ENCODE data around the gene CD1C. TPM values are rescaled to one million over a fixed set of nuclear protein-coding genes. Genes with fewer than 3 reads are reported as not detected.
A peak's percentile ranks its signal among the peaks of the same experiment; 100 is the strongest.

The CD1C gene
- total RNA-seq, 2 donors from 2014 or later = not detected

- Histone ChIP-seq H3K9me3 (ENCODE audit: control insufficient read depth, low read length) (no peaks in the 10 kb centered on the region), H3K4me3 (ENCODE audit: low read length) (no peak overlapping the region), H3K4me1 (ENCODE audit: control insufficient read depth, insufficient read depth, low read length) (no peaks in the 10 kb centered on the region), H3K9ac (ENCODE audit: extremely low read depth, low read length, poor library complexity, severe bottlenecking) (no peak overlapping the region), H3K27me3 (ENCODE audit: control insufficient read depth, insufficient read depth, low read length, poor library complexity, severe bottlenecking) (no peaks in the 10 kb centered on the region), H3K27ac (ENCODE audit: low read depth, low read length) (no peak overlapping the region), H3K36me3 (ENCODE audit: control insufficient read depth, insufficient read depth, low read length) (no peaks in the 10 kb centered on the region)
- Mint-ChIP-seq H3K4me3 (no peak overlapping the region), H3K4me1 (no peaks in the 10 kb centered on the region), H3K36me3 (ENCODE audit: low read depth) (no peaks in the 10 kb centered on the region), H3K27ac (no peak overlapping the region), H3K9me3 (no peaks in the 10 kb centered on the region), H3K27me3 (ENCODE audit: insufficient read depth) (no peaks in the 10 kb centered on the region)
- peak; percentile 47 for DNase-seq
- 83 to 92% methylated on average over 2 to 3 of the region's 3 CpGs for WGBS, 2 experiments (ENCODE audit: insufficient coverage in 1 of 2, insufficient read length in 1 of 2)
- peak; percentile 55 for TF ChIP-seq CTCF (conservative IDR thresholded peaks at IDR 0.05)
Measured at GRCh38 chr1:158329733-158330132, 40.0 kb downstream of the CD1C start.

GRCh38 chr1:158330391-158331105 is 40.8 kb downstream of the CD1C start:
- TF ChIP-seq CTCF (conservative IDR thresholded peaks at IDR 0.05) = no peak
- no peaks in the 10 kb centered on the region for H3K36me3 Mint-ChIP-seq (ENCODE audit: low read depth)
- no peak for DNase-seq
- 87 to 88% methylated on average over 6 to 11 of the region's 11 CpGs for WGBS, 2 experiments (ENCODE audit: insufficient coverage in 1 of 2, insufficient read length in 1 of 2)
- H3K27ac Mint-ChIP-seq = no peak overlapping the region
- Histone ChIP-seq H3K27ac (ENCODE audit: low read depth, low read length) (no peak overlapping the region), H3K4me3 (ENCODE audit: low read length) (no peak overlapping the region), H3K4me1 (ENCODE audit: control insufficient read depth, insufficient read depth, low read length) (no peaks in the 10 kb centered on the region), H3K9ac (ENCODE audit: extremely low read depth, low read length, poor library complexity, severe bottlenecking) (no peak overlapping the region), H3K27me3 (ENCODE audit: control insufficient read depth, insufficient read depth, low read length, poor library complexity, severe bottlenecking) (no peaks in the 10 kb centered on the region), H3K36me3 (ENCODE audit: control insufficient read depth, insufficient read depth, low read length) (no peaks in the 10 kb centered on the region), H3K9me3 (ENCODE audit: control insufficient read depth, low read length) (no peaks in the 10 kb centered on the region)
- no peak overlapping the region for H3K4me3 Mint-ChIP-seq
- H3K27me3 Mint-ChIP-seq (ENCODE audit: insufficient read depth) = no peaks in the 10 kb centered on the region
- no peaks in the 10 kb centered on the region for H3K9me3 Mint-ChIP-seq
- no peaks in the 10 kb centered on the region for H3K4me1 Mint-ChIP-seq

GRCh38 chr1:158331106-158331425 is 41.3 kb downstream of the CD1C start:
- Mint-ChIP-seq H3K4me1 (no peaks in the 10 kb centered on the region), H3K27me3 (ENCODE audit: insufficient read depth) (no peaks in the 10 kb centered on the region), H3K36me3 (ENCODE audit: low read depth) (no peaks in the 10 kb centered on the region), H3K4me3 (no peak overlapping the region), H3K9me3 (no peaks in the 10 kb centered on the region), H3K27ac (no peak overlapping the region)
- no peaks in the 10 kb centered on the region for H3K9me3 ChIP-seq (ENCODE audit: control insufficient read depth, low read length)
- no peaks in the 10 kb centered on the region for H3K36me3 ChIP-seq (ENCODE audit: control insufficient read depth, insufficient read depth, low read length)
- no peak overlapping the region for H3K4me3 ChIP-seq (ENCODE audit: low read length)
- H3K27me3 ChIP-seq (ENCODE audit: control insufficient read depth, insufficient read depth, low read length, poor library complexity, severe bottlenecking) = no peaks in the 10 kb centered on the region
- TF ChIP-seq CTCF (conservative IDR thresholded peaks at IDR 0.05) = no peak
- no peak for DNase-seq
- WGBS, 2 experiments (ENCODE audit: insufficient coverage in 1 of 2, insufficient read length in 1 of 2) = 83 to 85% methylated on average over 1 of the region's 1 CpG
- H3K9ac ChIP-seq (ENCODE audit: extremely low read depth, low read length, poor library complexity, severe bottlenecking) = no peak overlapping the region
- no peak overlapping the region for H3K27ac ChIP-seq (ENCODE audit: low read depth, low read length)
- H3K4me1 ChIP-seq (ENCODE audit: control insufficient read depth, insufficient read depth, low read length) = no peaks in the 10 kb centered on the region

Data from endodermal cell (in vitro differentiated cells).